ENCODE results near the gene BGN.

Gene BGN

DNA sequence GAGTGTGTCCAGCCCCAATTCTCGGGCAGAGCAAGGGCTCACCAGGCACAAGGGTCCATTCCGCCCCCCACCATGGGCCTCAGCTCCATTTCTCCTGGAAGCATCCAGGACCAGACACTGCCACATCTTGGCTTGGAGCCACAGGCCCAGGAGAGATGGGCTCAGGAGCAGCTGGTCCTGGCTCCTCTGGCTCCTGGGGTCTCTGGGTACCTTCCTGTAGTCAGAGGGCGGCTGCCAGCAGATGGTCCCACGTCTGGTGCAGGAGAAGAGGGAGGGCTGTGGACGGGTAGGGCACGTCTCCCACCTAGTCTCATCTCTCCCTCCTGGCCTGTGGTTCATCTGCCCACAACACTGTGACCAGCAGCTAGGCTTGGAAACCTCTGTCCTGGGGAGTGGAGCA, 30.7 kb downstream of the BGN start:
- no peak overlapping the region for H3K4me3 ChIP-seq (ENCODE audit: low read length)
- no peak overlapping the region for H3K27ac ChIP-seq (ENCODE audit: low read length)
- WGBS (ENCODE audit: insufficient coverage, insufficient read length) = no CpG with 5 or more reads among the region's 6 CpGs
- H3K9me3 ChIP-seq (ENCODE audit: control insufficient read depth, insufficient read depth, low read length) = no peaks in the 10 kb centered on the region
- no peaks in the 10 kb centered on the region for H3K36me3 ChIP-seq (ENCODE audit: control insufficient read depth, insufficient read depth, low read length)
- no peaks in the 10 kb centered on the region for H3K4me1 ChIP-seq (ENCODE audit: control insufficient read depth, insufficient read depth, low read length)
- DNase-seq (ENCODE audit: low read depth, low spot score) = no peak
- 0 out of 2 replicates have a peak, but pooled peaks cover under 1% of the 10 kb centered on the region for H3K27me3 ChIP-seq (ENCODE audit: control insufficient read depth, insufficient read depth, low read length)

- Histone ChIP-seq H3K27me3 (ENCODE audit: control insufficient read depth, insufficient read depth, low read length) (no peaks in the 10 kb centered on the region), H3K4me1 (ENCODE audit: control insufficient read depth, insufficient read depth, low read length) (no peaks in the 10 kb centered on the region), H3K4me3 (ENCODE audit: low read length) (no peak overlapping the region), H3K27ac (ENCODE audit: low read length) (no peak overlapping the region), H3K36me3 (ENCODE audit: control insufficient read depth, insufficient read depth, low read length) (no peaks in the 10 kb centered on the region), H3K9me3 (ENCODE audit: control insufficient read depth, insufficient read depth, low read length) (no peaks in the 10 kb centered on the region)
- no CpG with 5 or more reads among the region's 7 CpGs for WGBS (ENCODE audit: insufficient coverage, insufficient read length)
- DNase-seq (ENCODE audit: low read depth, low spot score) = no peak
Measured at GRCh38 chrX:153526042-153526441, 31.3 kb downstream of the BGN start.

DNA sequence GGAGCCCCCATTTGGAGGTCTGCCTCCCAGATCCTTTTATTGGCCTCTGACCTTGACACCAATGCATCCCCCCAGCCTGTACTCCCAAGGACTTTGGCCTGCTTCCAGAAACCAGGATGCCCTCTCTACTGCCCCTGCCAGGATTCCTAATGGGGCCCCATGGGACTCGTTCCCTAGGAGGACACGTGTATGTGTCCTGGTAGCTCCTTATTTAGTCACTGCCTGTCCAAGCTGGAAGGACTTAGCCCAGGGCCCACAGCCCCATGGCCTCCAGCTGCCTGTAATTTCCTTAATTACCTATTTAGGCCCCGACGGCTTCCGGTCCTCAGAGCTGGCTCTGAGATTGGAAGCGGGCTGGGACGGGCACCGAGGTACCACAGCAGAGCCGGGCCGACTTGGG, 32.0 kb downstream of the BGN start:
- H3K9me3 ChIP-seq (ENCODE audit: control insufficient read depth, insufficient read depth, low read length) = no peaks in the 10 kb centered on the region
- no peak overlapping the region for H3K27ac ChIP-seq (ENCODE audit: low read length)

GRCh38 chrX:153527208-153527607, 32.4 kb downstream of the BGN start:
- WGBS (ENCODE audit: insufficient coverage, insufficient read length) = no CpG with 5 or more reads among the region's 15 CpGs
- Histone ChIP-seq H3K36me3 (ENCODE audit: control insufficient read depth, insufficient read depth, low read length) (no peaks in the 10 kb centered on the region), H3K27ac (ENCODE audit: low read length) (no peak overlapping the region), H3K4me1 (ENCODE audit: control insufficient read depth, insufficient read depth, low read length) (no peaks in the 10 kb centered on the region), H3K9me3 (ENCODE audit: control insufficient read depth, insufficient read depth, low read length) (no peaks in the 10 kb centered on the region), H3K4me3 (ENCODE audit: low read length) (no peak overlapping the region), H3K27me3 (ENCODE audit: control insufficient read depth, insufficient read depth, low read length) (no peaks in the 10 kb centered on the region)
- no peak for DNase-seq (ENCODE audit: low read depth, low spot score)

More for the DNA sequence above, 32.0 kb downstream of the BGN start:
- DNase-seq (ENCODE audit: low read depth, low spot score) = no peak
- no peaks in the 10 kb centered on the region for H3K4me1 ChIP-seq (ENCODE audit: control insufficient read depth, insufficient read depth, low read length)
- no peaks in the 10 kb centered on the region for H3K36me3 ChIP-seq (ENCODE audit: control insufficient read depth, insufficient read depth, low read length)
- H3K4me3 ChIP-seq (ENCODE audit: low read length) = no peak overlapping the region
- WGBS (ENCODE audit: insufficient coverage, insufficient read length) = no CpG with 5 or more reads among the region's 10 CpGs
- H3K27me3 ChIP-seq (ENCODE audit: control insufficient read depth, insufficient read depth, low read length) = no peaks in the 10 kb centered on the region

DNA sequence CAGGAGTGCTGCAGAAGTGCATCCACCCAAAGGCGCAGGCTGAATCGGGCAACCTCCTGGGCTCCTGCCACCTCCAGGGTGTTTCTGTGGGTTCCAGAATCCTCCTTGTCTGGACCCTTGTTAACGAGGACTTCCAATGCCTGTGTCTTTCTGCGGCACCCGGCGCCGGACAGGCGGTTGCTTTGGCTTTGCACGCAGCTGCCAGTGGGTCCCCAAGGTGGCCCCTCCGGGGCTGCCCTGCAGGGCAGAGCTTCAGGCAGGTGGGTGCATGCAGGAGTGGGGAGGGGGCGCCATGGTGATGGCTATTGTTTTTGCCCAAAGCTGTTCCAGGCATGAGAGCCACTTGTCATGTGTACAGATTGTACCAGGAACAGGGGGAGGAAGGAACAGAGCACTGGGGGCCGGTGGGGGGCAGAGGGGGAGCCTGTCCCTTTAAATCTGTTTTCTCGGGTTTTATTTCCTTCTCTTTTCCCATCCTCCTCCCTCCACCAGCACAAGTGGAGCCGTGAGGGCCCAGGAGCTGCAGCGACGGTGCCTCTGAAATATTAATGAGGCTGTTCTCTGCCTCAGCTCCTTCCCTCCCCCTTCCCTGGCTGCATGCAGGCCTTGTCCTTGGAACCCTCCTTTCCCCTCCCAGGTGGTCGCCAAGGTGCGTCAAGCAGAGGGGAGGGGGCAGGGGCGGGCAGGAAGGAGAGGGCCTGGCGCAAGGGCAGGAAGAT, 35.8 kb downstream of the BGN start:
- Histone ChIP-seq H3K27me3 (ENCODE audit: control insufficient read depth, insufficient read depth, low read length) (no peaks in the 10 kb centered on the region), H3K27ac (ENCODE audit: low read length) (no peak overlapping the region), H3K36me3 (ENCODE audit: control insufficient read depth, insufficient read depth, low read length) (no peaks in the 10 kb centered on the region), H3K4me1 (ENCODE audit: control insufficient read depth, insufficient read depth, low read length) (no peaks in the 10 kb centered on the region), H3K9me3 (ENCODE audit: control insufficient read depth, insufficient read depth, low read length) (no peaks in the 10 kb centered on the region), H3K4me3 (ENCODE audit: low read length) (no peak overlapping the region)
- no peak for DNase-seq (ENCODE audit: low read depth, low spot score)
- WGBS (ENCODE audit: insufficient coverage, insufficient read length) = no CpG with 5 or more reads among the region's 20 CpGs

- Histone ChIP-seq H3K36me3 (ENCODE audit: control insufficient read depth, insufficient read depth, low read length) (no peaks in the 10 kb centered on the region), H3K4me1 (ENCODE audit: control insufficient read depth, insufficient read depth, low read length) (no peaks in the 10 kb centered on the region), H3K27me3 (ENCODE audit: control insufficient read depth, insufficient read depth, low read length) (no peaks in the 10 kb centered on the region), H3K27ac (ENCODE audit: low read length) (no peak overlapping the region), H3K9me3 (ENCODE audit: control insufficient read depth, insufficient read depth, low read length) (no peaks in the 10 kb centered on the region), H3K4me3 (ENCODE audit: low read length) (no peak overlapping the region)
- no peak for DNase-seq (ENCODE audit: low read depth, low spot score)
- WGBS (ENCODE audit: insufficient coverage, insufficient read length) = no CpG with 5 or more reads among the region's 15 CpGs
Measured at GRCh38 chrX:153533091-153533490, 38.3 kb downstream of the BGN start.

DNA sequence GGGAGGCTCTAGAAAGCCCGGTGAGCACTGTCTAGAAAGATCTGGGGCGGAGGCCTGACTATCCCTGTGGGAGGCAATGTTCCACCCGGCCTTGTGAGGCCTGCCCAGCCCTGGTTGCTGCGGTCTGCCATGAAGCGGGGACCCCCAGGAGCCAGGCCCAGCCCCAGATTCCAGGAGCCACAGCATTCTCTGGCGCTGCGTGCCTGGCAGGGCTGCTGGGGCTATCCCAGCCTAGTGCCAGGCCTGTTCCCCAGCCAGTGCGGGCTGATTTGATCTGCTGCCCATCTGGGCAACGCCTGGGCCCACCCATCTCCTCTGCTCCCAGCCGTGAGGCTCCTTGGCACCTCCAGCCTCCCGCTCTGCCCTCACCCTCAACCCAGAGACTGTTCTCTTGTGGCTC, 42.3 kb downstream of the BGN start:
- Histone ChIP-seq H3K36me3 (ENCODE audit: control insufficient read depth, insufficient read depth, low read length) (no peaks in the 10 kb centered on the region), H3K27me3 (ENCODE audit: control insufficient read depth, insufficient read depth, low read length) (no peaks in the 10 kb centered on the region), H3K4me1 (ENCODE audit: control insufficient read depth, insufficient read depth, low read length) (no peaks in the 10 kb centered on the region; the same call in 1 of the 2 replicates), H3K4me3 (ENCODE audit: low read length) (no peak overlapping the region), H3K27ac (ENCODE audit: low read length) (no peak overlapping the region), H3K9me3 (ENCODE audit: control insufficient read depth, insufficient read depth, low read length) (no peaks in the 10 kb centered on the region)
- WGBS (ENCODE audit: insufficient coverage, insufficient read length) = no CpG with 5 or more reads among the region's 11 CpGs
- no peak for DNase-seq (ENCODE audit: low read depth, low spot score)

DNA sequence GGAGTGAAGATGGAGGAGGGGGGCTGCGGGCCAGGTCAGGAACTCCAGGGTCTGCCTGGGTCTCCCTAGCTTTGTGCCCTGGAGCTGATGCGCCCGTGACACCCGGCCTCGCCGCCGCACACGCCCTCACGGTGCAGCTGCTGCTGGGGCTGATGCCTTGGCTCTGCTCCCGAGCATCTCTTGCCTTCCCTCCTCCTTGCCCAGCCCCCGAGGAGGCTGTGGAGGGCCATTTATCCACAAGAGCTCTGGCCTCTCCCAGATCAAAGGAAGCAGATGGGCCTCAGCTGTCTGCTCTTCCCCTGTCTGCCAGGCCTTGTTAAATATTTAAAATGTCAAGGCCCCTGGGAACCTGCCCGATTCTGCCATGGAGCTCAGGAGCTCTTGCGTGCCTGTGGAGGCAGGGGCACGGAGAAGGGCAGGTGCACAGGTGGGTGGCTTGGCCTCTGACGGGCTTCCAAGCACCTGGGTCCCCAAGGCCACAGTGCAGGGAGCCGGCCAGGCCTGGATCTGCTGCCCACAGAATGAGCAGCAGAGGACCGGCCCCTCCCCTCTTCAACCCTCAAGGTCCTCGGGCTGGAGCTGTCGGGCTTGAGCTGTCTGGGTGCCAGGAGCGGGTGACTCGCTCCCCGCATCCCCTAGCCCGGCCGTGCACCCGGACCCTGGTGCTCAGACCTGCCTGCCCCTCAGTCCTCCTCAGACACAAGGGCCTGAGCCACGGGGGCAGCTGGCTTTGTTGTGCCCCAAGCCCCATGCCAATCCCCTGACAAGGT, 42.9 kb downstream of the BGN start:
- WGBS (ENCODE audit: insufficient coverage, insufficient read length) = no CpG with 5 or more reads among the region's 26 CpGs
- no peak for DNase-seq (ENCODE audit: low read depth, low spot score)
- Histone ChIP-seq H3K4me1 (ENCODE audit: control insufficient read depth, insufficient read depth, low read length) (no peaks in the 10 kb centered on the region; the same call in 1 of the 2 replicates), H3K27me3 (ENCODE audit: control insufficient read depth, insufficient read depth, low read length) (no peaks in the 10 kb centered on the region), H3K27ac (ENCODE audit: low read length) (no peak overlapping the region), H3K9me3 (ENCODE audit: control insufficient read depth, insufficient read depth, low read length) (no peaks in the 10 kb centered on the region), H3K36me3 (ENCODE audit: control insufficient read depth, insufficient read depth, low read length) (no peaks in the 10 kb centered on the region), H3K4me3 (ENCODE audit: low read length) (no peak overlapping the region)

DNA sequence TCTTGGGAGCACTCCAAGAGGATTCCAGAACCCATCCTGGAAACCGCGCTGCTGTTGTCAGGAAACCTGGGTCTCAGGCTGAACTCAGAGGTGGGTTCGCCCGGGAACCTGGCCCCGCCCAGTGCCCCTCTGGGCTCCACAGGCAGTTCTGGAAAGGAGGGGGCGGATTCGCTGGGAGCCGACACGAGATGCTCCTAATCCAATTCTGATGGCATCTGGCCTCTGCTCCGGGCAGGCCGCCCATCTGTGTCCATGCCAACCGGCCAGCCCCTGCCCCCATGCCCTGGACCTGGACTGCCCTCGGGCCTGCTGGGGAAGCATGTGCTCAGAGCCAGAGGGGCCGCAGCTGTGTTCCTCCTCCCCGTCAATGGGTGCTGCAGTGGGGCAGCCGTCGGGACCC, 43.6 kb downstream of the BGN start:
- no peak for DNase-seq (ENCODE audit: low read depth, low spot score)
- Histone ChIP-seq H3K27me3 (ENCODE audit: control insufficient read depth, insufficient read depth, low read length) (no peaks in the 10 kb centered on the region), H3K9me3 (ENCODE audit: control insufficient read depth, insufficient read depth, low read length) (no peaks in the 10 kb centered on the region), H3K4me3 (ENCODE audit: low read length) (no peak overlapping the region), H3K27ac (ENCODE audit: low read length) (no peak overlapping the region), H3K36me3 (ENCODE audit: control insufficient read depth, insufficient read depth, low read length) (no peaks in the 10 kb centered on the region), H3K4me1 (ENCODE audit: control insufficient read depth, insufficient read depth, low read length) (no peaks in the 10 kb centered on the region; the same call in 1 of the 2 replicates)
- WGBS (ENCODE audit: insufficient coverage, insufficient read length) = no CpG with 5 or more reads among the region's 17 CpGs

- no CpG with 5 or more reads among the region's 31 CpGs for WGBS (ENCODE audit: insufficient coverage, insufficient read length)
- Histone ChIP-seq H3K36me3 (ENCODE audit: control insufficient read depth, insufficient read depth, low read length) (no peaks in the 10 kb centered on the region), H3K27me3 (ENCODE audit: control insufficient read depth, insufficient read depth, low read length) (no peaks in the 10 kb centered on the region), H3K4me3 (ENCODE audit: low read length) (no peak overlapping the region), H3K4me1 (ENCODE audit: control insufficient read depth, insufficient read depth, low read length) (no peaks in the 10 kb centered on the region; the same call in 1 of the 2 replicates), H3K27ac (ENCODE audit: low read length) (no peak overlapping the region), H3K9me3 (ENCODE audit: control insufficient read depth, insufficient read depth, low read length) (no peaks in the 10 kb centered on the region)
- DNase-seq (ENCODE audit: low read depth, low spot score) = peak; percentile 39
Measured at GRCh38 chrX:153539171-153539978, 44.6 kb downstream of the BGN start.
